HEK293 (cell line): ENCODE data around the gene RASGRF2.

ENCODE experiments used
- CTCF ChIA-PET: fragments of 350-600 bp; formaldehyde crosslinking; extraction: SDS; loops from one replicate; lab custom pipeline; 2021; ENCODE audit warnings: antibody characterized with exemption; lab: Yijun Ruan, JAX
- POLR2A ChIA-PET: fragments of 300-600 bp; formaldehyde crosslinking; extraction: SDS; loops from one replicate; lab custom pipeline; 2020; ENCODE audit warnings: antibody characterized with exemption, inconsistent platforms; lab: Yijun Ruan, JAX
- H3K27ac ChIP-seq: fragments of 200-500 bp; sonication (Bioruptor generic); 2 replicates; pipeline ENCODE4 v1.5.1; 2014; ENCODE audit warnings: low read depth, low read length, control low read depth, inconsistent platforms; ENCODE audit errors: extremely low read depth
- H3K36me3 ChIP-seq, 2 experiments: fragments of 200-500 bp in 1 of 2; sonication (Bioruptor generic) in 1 of 2; 1 replicate in 1 of 2; 2 replicates in 1 of 2; pipeline ENCODE4 v1.5.1; 2014 to 2017; ENCODE audit warnings: inconsistent platforms in 2 of 2, low read length in 2 of 2; ENCODE audit not compliant: control insufficient read depth in 2 of 2, insufficient read depth in 1 of 2
- H3K4me1 ChIP-seq: fragments of 200-500 bp; sonication (Bioruptor generic); 2 replicates; pipeline ENCODE4 v1.5.1; 2014; ENCODE audit warnings: mild to moderate bottlenecking, low read length, inconsistent platforms; ENCODE audit not compliant: control insufficient read depth, insufficient read depth
- H3K4me3 ChIP-seq: 2 replicates; pipeline ENCODE4 v1.5.1; 2011; ENCODE audit warnings: low read depth, mild to moderate bottlenecking, control low read depth, low read length, moderate library complexity
- H3K9me3 ChIP-seq: fragments of 200-500 bp; sonication (Bioruptor generic); 2 replicates; pipeline ENCODE4 v1.5.1; 2014; ENCODE audit warnings: low read depth, low read length, inconsistent platforms; ENCODE audit not compliant: control insufficient read depth, insufficient read depth
- BCL11B ChIP-seq: fragments of 450-650 bp; formaldehyde crosslinking; IDR thresholded peaks from 2 replicates; pipeline ENCODE4 v1.5.1; 2016; ENCODE audit warnings: low read depth, missing biosample characterization, missing genetic modification characterization
- EGR2 ChIP-seq: fragments of 450-650 bp; formaldehyde crosslinking; IDR thresholded peaks from 2 replicates; pipeline ENCODE4 v1.5.1; 2016; ENCODE audit warnings: low read depth, missing biosample characterization, missing genetic modification characterization
- KLF17 ChIP-seq: fragments of 450-650 bp; formaldehyde crosslinking; IDR thresholded peaks from 2 replicates; pipeline ENCODE4 v1.5.1; 2016; ENCODE audit warnings: missing biosample characterization, missing genetic modification characterization
- ZBTB17 ChIP-seq: fragments of 450-650 bp; formaldehyde crosslinking; IDR thresholded peaks from 2 replicates; pipeline ENCODE4 v1.5.1; 2016; ENCODE audit warnings: missing biosample characterization, missing genetic modification characterization
- ZBTB20 ChIP-seq: fragments of 450-650 bp; formaldehyde crosslinking; IDR thresholded peaks from 2 replicates; pipeline ENCODE4 v1.5.1; 2016; ENCODE audit warnings: missing biosample characterization, missing genetic modification characterization
- ZNF121 ChIP-seq: fragments of 450-650 bp; formaldehyde crosslinking; IDR thresholded peaks from 2 replicates; pipeline ENCODE4 v1.5.1; 2016; ENCODE audit warnings: missing biosample characterization, missing genetic modification characterization
- ZNF138 ChIP-seq: fragments of 450-650 bp; formaldehyde crosslinking; IDR thresholded peaks from 2 replicates; pipeline ENCODE4 v1.5.1; 2016; ENCODE audit warnings: missing biosample characterization, missing genetic modification characterization, borderline replicate concordance
- ZNF174 ChIP-seq: fragments of 450-650 bp; formaldehyde crosslinking; IDR thresholded peaks from 2 replicates; pipeline ENCODE4 v1.5.0; 2017; ENCODE audit warnings: missing biosample characterization, mild to moderate bottlenecking, missing genetic modification characterization
- ZNF214 ChIP-seq: fragments of 450-650 bp; formaldehyde crosslinking; IDR thresholded peaks from 2 replicates; pipeline ENCODE4 v1.5.1; 2017; ENCODE audit warnings: missing biosample characterization, mild to moderate bottlenecking, missing genetic modification characterization, borderline replicate concordance
- ZNF37A ChIP-seq: fragments of 450-650 bp; IDR thresholded peaks from 2 replicates; pipeline ENCODE4 v1.5.1; 2018; ENCODE audit warnings: missing biosample characterization, missing genetic modification characterization
- ZNF398 ChIP-seq: fragments of 450-650 bp; formaldehyde crosslinking; IDR thresholded peaks from 2 replicates; pipeline ENCODE4 v1.5.1; 2017; ENCODE audit warnings: missing biosample characterization, missing genetic modification characterization
- ZNF529 ChIP-seq: fragments of 450-650 bp; formaldehyde crosslinking; IDR thresholded peaks from 2 replicates; pipeline ENCODE4 v1.5.1; 2017; ENCODE audit warnings: missing genetic modification characterization, missing biosample characterization; ENCODE audit not compliant: insufficient replicate concordance
- ZNF571 ChIP-seq: fragments of 450-650 bp; formaldehyde crosslinking; IDR thresholded peaks from 2 replicates; pipeline ENCODE4 v1.5.0; 2017; ENCODE audit warnings: missing biosample characterization, missing genetic modification characterization
- ZNF596 ChIP-seq: fragments of 450-650 bp; IDR thresholded peaks from 2 replicates; pipeline ENCODE4 v1.5.0; 2018; ENCODE audit warnings: missing biosample characterization, mild to moderate bottlenecking, missing genetic modification characterization, moderate library complexity
- ZNF621 ChIP-seq: fragments of 450-650 bp; formaldehyde crosslinking; IDR thresholded peaks from 2 replicates; pipeline ENCODE4 v1.5.1; 2017; ENCODE audit warnings: missing biosample characterization, missing genetic modification characterization
- ZNF76 ChIP-seq: fragments of 450-650 bp; formaldehyde crosslinking; IDR thresholded peaks from 2 replicates; pipeline ENCODE4; 2016; ENCODE audit warnings: low read depth, missing biosample characterization, missing genetic modification characterization, borderline replicate concordance
- ZNF837 ChIP-seq: fragments of 450-650 bp; formaldehyde crosslinking; IDR thresholded peaks from 2 replicates; pipeline ENCODE4 v1.5.1; 2016; ENCODE audit warnings: missing biosample characterization, missing genetic modification characterization
- ZSCAN23 ChIP-seq: fragments of 450-650 bp; formaldehyde crosslinking; IDR thresholded peaks from 2 replicates; pipeline ENCODE4 v1.5.1; 2016; ENCODE audit warnings: missing biosample characterization, missing genetic modification characterization
- TF ChIP-seq, protein P1 (sequence below): fragments of 450-650 bp; formaldehyde crosslinking; IDR thresholded peaks from 2 replicates; pipeline ENCODE4 v1.5.1; 2016; ENCODE audit warnings: missing biosample characterization, missing genetic modification characterization

The RASGRF2 gene

DNA sequence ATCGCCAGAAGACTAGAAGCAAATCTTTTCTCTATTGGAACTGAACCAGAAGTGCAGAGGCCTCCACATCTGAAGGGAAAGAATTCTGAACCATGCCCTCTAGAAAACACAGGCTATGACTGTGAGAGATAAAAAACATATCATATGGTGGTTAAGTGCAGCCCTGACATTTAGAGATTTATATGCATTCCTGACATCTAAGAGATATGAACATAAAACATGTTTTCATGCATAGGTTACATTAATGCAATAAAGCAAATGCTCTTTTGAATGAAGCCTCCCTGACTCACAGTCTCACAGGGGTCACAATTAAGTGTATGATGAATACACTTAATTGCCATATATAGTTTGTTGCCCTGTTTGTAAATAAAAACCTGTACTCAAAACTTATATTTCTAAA, 244.0 kb downstream of the RASGRF2 start (continued):
- TF ChIP-seq KLF17 (no peak), ZNF398 (tag by site-specific recombination) (no peak), ZSCAN23 (tag by site-specific recombination) (no peak), ZNF596 (tag by site-specific recombination) (no peak), ZNF214 (tag by site-specific recombination) (no peak), ZNF621 (no peak), ZBTB17 (no peak), ZNF174 (tag by site-specific recombination) (no peak), ZNF529 (no peak)

GRCh38 chr5:81205058-81205457, 244.9 kb downstream of the RASGRF2 start:
- TF ChIP-seq ZNF76 (tag by site-specific recombination) (no peak), ZBTB20 (tag by site-specific recombination) (no peak), ZNF121 (tag by site-specific recombination) (no peak)
- CTCF ChIA-PET: interaction anchor here (0.8 to 4.7 kb wide), 2 partner anchors 8 to 10 kb away, joined by 3 to 34 read pairs; no protein-coding TSS in a partner anchor
- POLR2A ChIA-PET: no interaction called here
- H3K27ac ChIP-seq: no peak overlapping the region
- no peak overlapping the region for H3K4me3 ChIP-seq
- no peaks in the 10 kb centered on the region for H3K9me3 ChIP-seq
- H3K4me1 ChIP-seq: no peaks in the 10 kb centered on the region
- no peaks in the 10 kb centered on the region for H3K36me3 ChIP-seq

- no peaks in the 10 kb centered on the region for H3K9me3 ChIP-seq
- no peak overlapping the region for H3K4me3 ChIP-seq
- no peaks in the 10 kb centered on the region for H3K4me1 ChIP-seq
- POLR2A ChIA-PET: no interaction called here
- no peaks in the 10 kb centered on the region for H3K36me3 ChIP-seq
- no peak overlapping the region for H3K27ac ChIP-seq
- TF ChIP-seq ZNF138: no peak
- TF ChIP-seq, protein P1, sequence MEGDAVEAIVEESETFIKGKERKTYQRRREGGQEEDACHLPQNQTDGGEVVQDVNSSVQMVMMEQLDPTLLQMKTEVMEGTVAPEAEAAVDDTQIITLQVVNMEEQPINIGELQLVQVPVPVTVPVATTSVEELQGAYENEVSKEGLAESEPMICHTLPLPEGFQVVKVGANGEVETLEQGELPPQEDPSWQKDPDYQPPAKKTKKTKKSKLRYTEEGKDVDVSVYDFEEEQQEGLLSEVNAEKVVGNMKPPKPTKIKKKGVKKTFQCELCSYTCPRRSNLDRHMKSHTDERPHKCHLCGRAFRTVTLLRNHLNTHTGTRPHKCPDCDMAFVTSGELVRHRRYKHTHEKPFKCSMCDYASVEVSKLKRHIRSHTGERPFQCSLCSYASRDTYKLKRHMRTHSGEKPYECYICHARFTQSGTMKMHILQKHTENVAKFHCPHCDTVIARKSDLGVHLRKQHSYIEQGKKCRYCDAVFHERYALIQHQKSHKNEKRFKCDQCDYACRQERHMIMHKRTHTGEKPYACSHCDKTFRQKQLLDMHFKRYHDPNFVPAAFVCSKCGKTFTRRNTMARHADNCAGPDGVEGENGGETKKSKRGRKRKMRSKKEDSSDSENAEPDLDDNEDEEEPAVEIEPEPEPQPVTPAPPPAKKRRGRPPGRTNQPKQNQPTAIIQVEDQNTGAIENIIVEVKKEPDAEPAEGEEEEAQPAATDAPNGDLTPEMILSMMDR (tag by site-specific recombination): peak; percentile 45; the same call in 1 of the 2 replicates
- TF ChIP-seq, all 188 proteins: peak for 1
- CTCF ChIA-PET: interaction anchor here (4.7 kb wide), 1 partner anchor 12 kb away, joined by 34 read pairs; no protein-coding TSS in a partner anchor
Observed at GRCh38 chr5:81207009-81207408, 246.8 kb downstream of the RASGRF2 start.

GRCh38 chr5:81208904-81209303, 248.7 kb downstream of the RASGRF2 start:
- ChIA-PET CTCF (interaction anchor here (0.6 kb wide), 1 partner anchor 240 kb away, joined by 3 read pairs; no protein-coding TSS in a partner anchor), POLR2A (no interaction called here)
- Histone ChIP-seq H3K4me1 (no peaks in the 10 kb centered on the region), H3K27ac (no peak overlapping the region), H3K36me3 (no peaks in the 10 kb centered on the region), H3K4me3 (no peak overlapping the region), H3K9me3 (no peaks in the 10 kb centered on the region)
- no peak for TF ChIP-seq BCL11B (tag by site-specific recombination)
- TF ChIP-seq EGR2: no peak
- TF ChIP-seq ZNF837 (tag by site-specific recombination): no peak
- TF ChIP-seq ZNF571: no peak
- TF ChIP-seq ZNF37A: no peak
